OCI-LY1 (cell line): ENCODE measurements around the gene GNAQ.

Experiments
- CTCF ChIP-seq: fragments of 200-600 bp; sonication (generic), shearing (Covaris generic); IDR thresholded peaks from 2 replicates; pipeline ENCODE4 v1.5.1; 2017; ENCODE audit warnings: mild to moderate bottlenecking, antibody characterized with exemption, low read length, moderate library complexity, mixed read lengths
- EZH2 ChIP-seq: fragments of 200-600 bp; sonication (generic), shearing (Covaris generic); IDR thresholded peaks from 2 replicates; pipeline ENCODE4 v1.8.0; 2017; ENCODE audit warnings: borderline replicate concordance, mixed run types, mild to moderate bottlenecking, antibody characterized with exemption, low read length, moderate library complexity, mixed read lengths

- TF ChIP-seq CTCF (no peak), EZH2 (no peak)
Observed at GRCh38 chr9:77935974-77936373, 95.6 kb downstream of the GNAQ start.
